DND-41 (cell line): ENCODE results near the gene DNASE1L2.

Source experiments
- ATAC-seq: fragments of 200-7000 bp; cut with Tn5 transposase; 3 replicates; pipeline ENCODE4 v1.9.1; 2021; ENCODE audit warnings: low read depth; ENCODE audit not compliant: insufficient read depth
- DNase-seq: peaks from one replicate; pipeline ENCODE4 v3.0.0-alpha.2; 2020
- H2AFZ ChIP-seq: 2 replicates; pipeline ENCODE4 v1.6.0; 2012; ENCODE audit warnings: low read depth, low read length
- H3K27ac ChIP-seq: 2 replicates; pipeline ENCODE4 v1.5.1; 2012; ENCODE audit warnings: low read length, inconsistent platforms
- H3K27me3 ChIP-seq: fragments of 200-600 bp; sonication (generic); 2 replicates; pipeline ENCODE4 v1.6.0; 2012; ENCODE audit warnings: low read length, mild to moderate bottlenecking, inconsistent platforms; ENCODE audit not compliant: insufficient read depth, poor library complexity
- H3K36me3 ChIP-seq: 2 replicates; pipeline ENCODE4 v1.5.1; 2012; ENCODE audit warnings: low read length, inconsistent platforms; ENCODE audit not compliant: insufficient read depth
- H3K4me1 ChIP-seq: 2 replicates; pipeline ENCODE4 v1.5.1; 2012; ENCODE audit warnings: mild to moderate bottlenecking, low read length; ENCODE audit not compliant: insufficient read depth
- H3K4me2 ChIP-seq: 2 replicates; pipeline ENCODE4 v1.6.0; 2012; ENCODE audit warnings: mild to moderate bottlenecking, moderate library complexity, low read length, inconsistent platforms; ENCODE audit not compliant: insufficient read depth
- H3K4me3 ChIP-seq, 2 experiments: fragments of 200-600 bp in 1 of 2; shearing (Covaris generic) in 1 of 2; 2 replicates each; pipeline ENCODE4 v1.5.1; 2012 to 2016; ENCODE audit warnings: inconsistent platforms in 2 of 2, low read length in 2 of 2, mild to moderate bottlenecking in 2 of 2, low read depth in 1 of 2, moderate library complexity in 1 of 2
- H3K79me2 ChIP-seq: 2 replicates; pipeline ENCODE4 v1.6.0; 2012; ENCODE audit warnings: low read length, inconsistent platforms; ENCODE audit not compliant: insufficient read depth
- H3K9ac ChIP-seq: 2 replicates; pipeline ENCODE4 v1.6.0; 2012; ENCODE audit warnings: low read depth, mild to moderate bottlenecking, inconsistent platforms, low read length, moderate library complexity
- H3K9me3 ChIP-seq: 2 replicates; pipeline ENCODE4 v1.5.1; 2012; ENCODE audit warnings: low read length, moderate library complexity, mild to moderate bottlenecking, inconsistent platforms; ENCODE audit not compliant: insufficient read depth, severe bottlenecking
- H4K20me1 ChIP-seq: 2 replicates; pipeline ENCODE4 v1.6.0; 2012; ENCODE audit warnings: low read length; ENCODE audit not compliant: insufficient read depth
- EZH2 ChIP-seq: IDR thresholded peaks from 3 replicates; pipeline ENCODE4 v1.6.1; 2012; ENCODE audit warnings: borderline replicate concordance, low read depth, mild to moderate bottlenecking, moderate library complexity, low read length, inconsistent platforms; ENCODE audit not compliant: severe bottlenecking
- TF ChIP-seq, protein P1 (sequence below): IDR thresholded peaks from 2 replicates; pipeline ENCODE4 v1.5.1; 2012; ENCODE audit warnings: borderline replicate concordance, low read length, moderate library complexity, mild to moderate bottlenecking; ENCODE audit not compliant: poor library complexity, severe bottlenecking; ENCODE audit errors: extremely low read depth

Gene DNASE1L2

DNA sequence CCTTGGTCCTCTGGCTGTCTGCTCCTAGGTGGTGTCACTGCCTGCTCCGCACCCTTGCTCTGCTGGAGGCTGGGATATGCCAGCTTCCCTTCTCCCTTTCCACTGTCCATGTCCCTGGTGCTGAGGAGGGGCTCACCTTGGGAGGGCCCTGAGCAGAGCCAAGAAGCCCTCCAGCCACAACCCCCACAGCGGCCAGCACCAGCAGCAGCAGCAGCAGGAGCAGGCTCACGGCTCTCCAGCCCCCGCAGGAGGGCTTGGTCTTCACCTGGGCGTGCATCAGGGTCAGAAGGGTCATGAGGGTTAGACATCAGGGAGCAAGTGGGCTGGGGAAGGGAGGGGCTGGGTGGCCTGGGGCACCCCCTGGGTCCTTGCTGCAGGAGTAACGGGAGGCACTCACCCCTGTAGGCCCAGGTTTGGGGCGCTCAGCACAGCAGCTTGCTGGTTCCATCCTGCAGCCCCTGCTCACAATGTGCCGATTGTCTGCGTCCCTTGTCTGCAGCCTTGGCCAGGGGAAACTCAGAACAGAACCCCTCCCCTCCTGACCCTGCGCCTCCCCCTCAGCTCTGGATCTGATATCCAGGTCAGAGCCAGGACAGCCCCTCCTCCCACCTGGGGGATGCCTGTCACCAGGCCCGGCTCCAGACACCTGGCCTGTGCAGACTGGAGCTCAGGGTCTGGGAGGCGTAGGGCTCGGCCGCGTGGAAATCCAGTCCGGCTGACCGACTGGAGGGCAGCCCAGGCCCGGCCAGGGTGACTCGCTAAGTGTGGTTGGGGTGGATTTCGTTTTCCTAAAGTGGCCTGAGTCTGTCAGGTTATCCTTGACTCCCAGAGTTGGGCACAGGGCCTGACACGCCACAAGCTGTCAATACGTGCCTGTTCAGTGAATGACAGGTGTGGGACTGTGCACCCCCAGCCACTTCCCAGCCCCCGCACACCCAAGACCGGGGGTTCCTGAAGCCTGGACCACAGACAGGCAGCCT lies 25.6 kb upstream of the DNASE1L2 start, which contains the start of gene BRICD5:
Gene BRICD5, minus strand, starts transcription at position 478 of the 980 bp plus-strand sequence. Its CDS starts 30 bp downstream, at position 448.
- H3K4me2 ChIP-seq = 0 out of 2 replicates have a peak within 1 kb of the TSS, but pooled peaks have one; percentile 99
- ATAC-seq = no peak
- no peaks in the 10 kb centered on the region for H3K9me3 ChIP-seq
- peaks cover 50% of the 10 kb centered on the region for H3K4me1 ChIP-seq
- no peak within 1 kb of the TSS for H2AFZ ChIP-seq
- H3K27me3 ChIP-seq = no peaks in the 10 kb centered on the region
- H3K27ac ChIP-seq = no peak within 1 kb of the TSS
- H3K9ac ChIP-seq = no peak within 1 kb of the TSS
- H3K79me2 ChIP-seq = peaks cover 62% of the 10 kb centered on the region
- H3K36me3 ChIP-seq = peaks cover 71% of the 10 kb centered on the region
- no peak for DNase-seq
- H4K20me1 ChIP-seq = peaks cover 29% of the 10 kb centered on the region
- no peak within 1 kb of the TSS for H3K4me3 ChIP-seq
- TF ChIP-seq EZH2 = no peak
- TF ChIP-seq, protein P1, sequence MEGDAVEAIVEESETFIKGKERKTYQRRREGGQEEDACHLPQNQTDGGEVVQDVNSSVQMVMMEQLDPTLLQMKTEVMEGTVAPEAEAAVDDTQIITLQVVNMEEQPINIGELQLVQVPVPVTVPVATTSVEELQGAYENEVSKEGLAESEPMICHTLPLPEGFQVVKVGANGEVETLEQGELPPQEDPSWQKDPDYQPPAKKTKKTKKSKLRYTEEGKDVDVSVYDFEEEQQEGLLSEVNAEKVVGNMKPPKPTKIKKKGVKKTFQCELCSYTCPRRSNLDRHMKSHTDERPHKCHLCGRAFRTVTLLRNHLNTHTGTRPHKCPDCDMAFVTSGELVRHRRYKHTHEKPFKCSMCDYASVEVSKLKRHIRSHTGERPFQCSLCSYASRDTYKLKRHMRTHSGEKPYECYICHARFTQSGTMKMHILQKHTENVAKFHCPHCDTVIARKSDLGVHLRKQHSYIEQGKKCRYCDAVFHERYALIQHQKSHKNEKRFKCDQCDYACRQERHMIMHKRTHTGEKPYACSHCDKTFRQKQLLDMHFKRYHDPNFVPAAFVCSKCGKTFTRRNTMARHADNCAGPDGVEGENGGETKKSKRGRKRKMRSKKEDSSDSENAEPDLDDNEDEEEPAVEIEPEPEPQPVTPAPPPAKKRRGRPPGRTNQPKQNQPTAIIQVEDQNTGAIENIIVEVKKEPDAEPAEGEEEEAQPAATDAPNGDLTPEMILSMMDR = no peak

DNA sequence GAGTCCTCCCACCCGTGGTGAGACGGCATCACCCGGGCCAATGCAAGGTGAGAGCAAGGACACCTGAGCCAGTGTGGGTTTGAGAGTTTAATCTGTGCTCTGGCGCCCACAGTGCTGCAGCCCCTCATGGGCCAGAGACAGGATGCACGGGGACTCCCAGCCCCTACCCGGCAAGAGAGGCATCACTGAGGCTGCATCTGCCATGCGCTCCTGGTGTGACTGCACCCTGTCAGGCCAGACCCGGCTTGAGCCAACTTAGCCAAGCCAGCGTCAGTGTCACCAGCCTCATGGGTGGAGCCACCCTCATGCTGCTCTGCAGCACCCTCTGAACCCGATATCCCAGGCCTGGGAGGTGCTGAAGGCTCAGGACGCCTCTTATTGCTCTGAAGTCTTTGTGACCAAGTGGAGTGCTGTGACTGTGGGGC lies 24.3 kb upstream of the DNASE1L2 start:
- TF ChIP-seq, protein P1 = no peak
- no peak for TF ChIP-seq EZH2
- ATAC-seq (no peak), DNase-seq (no peak)
- H2AFZ ChIP-seq = no peak overlapping the region
- peaks cover 29% of the 10 kb centered on the region for H4K20me1 ChIP-seq
- no peak overlapping the region for H3K27ac ChIP-seq
- peaks cover 55% of the 10 kb centered on the region for H3K79me2 ChIP-seq
- H3K4me3 ChIP-seq = peak overlapping the region in 1 of 2 experiments; percentile 22; a peak in 1 of 4 replicates
- peaks cover 49% of the 10 kb centered on the region for H3K4me1 ChIP-seq
- H3K4me2 ChIP-seq = peak overlapping the region; percentile 99; the same call in 1 of the 2 replicates
- H3K27me3 ChIP-seq = no peaks in the 10 kb centered on the region
- peak overlapping the region; percentile 99; the same call in 1 of the 2 replicates for H3K9ac ChIP-seq
- H3K9me3 ChIP-seq = no peaks in the 10 kb centered on the region
- H3K36me3 ChIP-seq = peaks cover 67% of the 10 kb centered on the region

DNA sequence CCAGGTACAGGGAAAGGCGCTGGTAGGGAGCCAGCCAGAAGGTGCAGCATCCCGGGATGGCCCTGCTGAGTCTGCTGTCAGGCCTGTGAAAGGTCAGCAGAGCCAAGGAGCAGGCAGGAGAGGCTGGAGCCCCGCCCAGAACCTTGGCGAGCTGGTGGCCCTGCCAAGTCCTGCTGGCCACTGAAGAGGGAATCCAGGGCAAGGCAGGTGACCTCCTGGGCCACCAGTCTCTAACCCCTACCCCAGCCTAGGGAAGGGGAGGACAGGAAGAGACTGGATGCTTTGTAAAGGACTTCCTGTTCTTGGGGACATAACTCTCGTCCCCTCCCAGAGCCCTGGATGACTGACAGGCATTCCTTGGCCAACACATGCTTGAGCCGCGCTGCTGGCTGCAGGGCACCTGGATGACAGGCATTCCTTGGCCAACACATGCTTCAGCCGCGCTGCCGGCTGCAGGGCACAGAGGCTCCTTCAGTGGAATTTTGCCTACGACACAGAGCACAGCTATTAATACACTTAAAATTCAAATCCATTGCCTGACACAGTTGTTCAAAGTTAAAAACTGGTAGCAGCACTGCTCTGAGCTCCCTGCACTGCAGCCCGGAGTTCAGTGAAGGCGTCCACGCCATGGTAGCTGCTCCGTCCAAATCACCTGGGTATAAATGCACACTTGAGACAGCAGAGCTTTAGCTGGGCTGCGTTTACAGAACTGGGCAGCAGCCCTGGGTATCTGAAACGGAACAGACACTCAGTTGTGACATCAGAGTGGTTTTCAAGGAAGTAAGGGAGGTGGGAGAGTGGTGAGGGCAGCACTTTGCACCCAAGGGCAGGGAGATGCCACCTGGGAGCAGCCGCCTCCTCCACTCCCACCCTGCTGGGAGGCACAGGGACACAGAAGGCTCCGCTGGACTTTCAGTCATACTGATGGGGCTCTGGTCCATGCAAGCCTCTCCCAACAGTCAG lies 23.6 kb upstream of the DNASE1L2 start:
- Histone ChIP-seq H3K4me3 (peak overlapping the region; percentile 94 to 98; a peak in 3 of 4 replicates), H2AFZ (no peak overlapping the region), H3K9ac (peak overlapping the region; percentile 99), H3K27me3 (no peaks in the 10 kb centered on the region), H3K36me3 (peaks cover 60% of the 10 kb centered on the region), H3K79me2 (peaks cover 48% of the 10 kb centered on the region), H3K9me3 (no peaks in the 10 kb centered on the region), H3K27ac (no peak overlapping the region), H4K20me1 (peaks cover 29% of the 10 kb centered on the region), H3K4me1 (peaks cover 42% of the 10 kb centered on the region), H3K4me2 (peak overlapping the region; percentile 99)
- ATAC-seq (no peak), DNase-seq (no peak)
- TF ChIP-seq, protein P1 = no peak
- no peak for TF ChIP-seq EZH2
